MM.1S (cell line): ENCODE data around the gene USP47.

Experiments used
- DNase-seq: peaks from one replicate; pipeline ENCODE4 v3.0.0-alpha.2; 2015
- H2AFZ ChIP-seq: fragments of 300-600 bp; sonication (generic); 2 replicates; pipeline ENCODE4 v1.6.0; 2016; ENCODE audit warnings: antibody characterized with exemption, low read length
- H3F3A ChIP-seq: fragments of 300-600 bp; sonication (generic); 2 replicates; pipeline ENCODE4 v1.6.1; 2016; ENCODE audit warnings: mild to moderate bottlenecking, antibody characterized with exemption, low read length, moderate library complexity, mixed read lengths; ENCODE audit not compliant: insufficient read depth
- H3K27ac ChIP-seq: fragments of 300-600 bp; sonication (generic); 2 replicates; pipeline ENCODE4 v1.5.1; 2016; ENCODE audit warnings: mild to moderate bottlenecking, low read length
- H3K27me3 ChIP-seq: fragments of 300-600 bp; sonication (generic); replicated peaks from 2 replicates; pipeline ENCODE4 v1.6.0; 2016; ENCODE audit warnings: low read length; ENCODE audit not compliant: insufficient read depth
- H3K36me3 ChIP-seq: fragments of 300-600 bp; sonication (generic); replicated peaks from 2 replicates; pipeline ENCODE4 v1.6.1; 2016; ENCODE audit warnings: mild to moderate bottlenecking, low read length, mixed read lengths; ENCODE audit not compliant: insufficient read depth
- H3K4me1 ChIP-seq: fragments of 300-600 bp; sonication (generic); 2 replicates; pipeline ENCODE4 v1.6.1; 2016; ENCODE audit warnings: low read length, mixed read lengths
- H3K4me2 ChIP-seq: fragments of 300-600 bp; sonication (generic); 2 replicates; pipeline ENCODE4 v1.6.0; 2016; ENCODE audit warnings: low read depth, low read length
- H3K4me3 ChIP-seq: fragments of 300-600 bp; sonication (generic); 2 replicates; pipeline ENCODE4 v1.5.1; 2016; ENCODE audit warnings: low read length, mixed read lengths
- H3K79me2 ChIP-seq: fragments of 300-600 bp; sonication (generic); 2 replicates; pipeline ENCODE4 v1.6.1; 2016; ENCODE audit warnings: mixed run types, low read length, mixed read lengths
- H3K9ac ChIP-seq: fragments of 300-600 bp; sonication (generic); 2 replicates; pipeline ENCODE4 v1.6.1; 2016; ENCODE audit warnings: low read length, mixed read lengths
- H3K9me2 ChIP-seq: fragments of 300-600 bp; sonication (generic); replicated peaks from 2 replicates; pipeline ENCODE4 v1.6.1; 2016; ENCODE audit warnings: mild to moderate bottlenecking, low read length, mixed read lengths; ENCODE audit not compliant: insufficient read depth
- H3K9me3 ChIP-seq: fragments of 300-600 bp; sonication (generic); replicated peaks from 2 replicates; pipeline ENCODE4 v1.6.1; 2016; ENCODE audit warnings: mild to moderate bottlenecking, low read length, mixed read lengths; ENCODE audit not compliant: insufficient read depth
- H4K20me1 ChIP-seq: fragments of 300-600 bp; sonication (generic); 2 replicates; pipeline ENCODE4 v1.6.1; 2016; ENCODE audit warnings: mild to moderate bottlenecking, low read length, moderate library complexity, mixed read lengths; ENCODE audit not compliant: insufficient read depth
- CTCF ChIP-seq: fragments of 300-600 bp; sonication (generic); IDR thresholded peaks from 2 replicates; pipeline ENCODE4 v1.5.1; 2016; ENCODE audit warnings: antibody characterized with exemption, low read length, mixed read lengths
- EZH2 ChIP-seq: fragments of 300-600 bp; sonication (generic); optimal IDR thresholded peaks from 2 replicates; pipeline ENCODE3; 2017; ENCODE audit warnings: low read depth, mild to moderate bottlenecking, antibody characterized with exemption, low read length, mixed read lengths
- EZH2phosphoT487 ChIP-seq: fragments of 300-600 bp; sonication (generic); IDR thresholded peaks from 2 replicates; pipeline ENCODE4 v1.6.1; 2018; ENCODE audit warnings: antibody characterized with exemption, low read length

Gene USP47

GRCh38 chr11:11949482-11949881 is 107.7 kb downstream of the USP47 start:
- Histone ChIP-seq H3K79me2 (no peaks in the 10 kb centered on the region), H2AFZ (no peak overlapping the region), H3K9ac (no peak overlapping the region), H3K4me1 (no peaks in the 10 kb centered on the region), H3K27ac (no peak overlapping the region), H3K36me3 (peaks cover 8% of the 10 kb centered on the region; the same call in 1 of the 2 replicates), H3K9me3 (no peaks in the 10 kb centered on the region), H3K9me2 (no peaks in the 10 kb centered on the region), H3K4me2 (no peak overlapping the region), H4K20me1 (no peaks in the 10 kb centered on the region), H3F3A (no peaks in the 10 kb centered on the region), H3K4me3 (no peak overlapping the region), H3K27me3 (no peaks in the 10 kb centered on the region)
- no peak for DNase-seq
- TF ChIP-seq EZH2 (no peak), EZH2phosphoT487 (no peak), CTCF (no peak)

- Histone ChIP-seq H3F3A (no peaks in the 10 kb centered on the region), H3K27me3 (no peaks in the 10 kb centered on the region), H3K9me3 (no peaks in the 10 kb centered on the region), H3K27ac (no peak overlapping the region), H3K36me3 (peaks cover 10% of the 10 kb centered on the region; the same call in 1 of the 2 replicates), H4K20me1 (no peaks in the 10 kb centered on the region), H3K9ac (no peak overlapping the region), H3K79me2 (no peaks in the 10 kb centered on the region), H3K9me2 (no peaks in the 10 kb centered on the region), H3K4me3 (no peak overlapping the region), H2AFZ (no peak overlapping the region), H3K4me2 (no peak overlapping the region), H3K4me1 (no peaks in the 10 kb centered on the region)
- DNase-seq: no peak
- no peak for TF ChIP-seq EZH2
- no peak for TF ChIP-seq CTCF
- TF ChIP-seq EZH2phosphoT487: no peak
Observed at GRCh38 chr11:11952036-11952435, 110.3 kb downstream of the USP47 start.

- TF ChIP-seq CTCF: no peak
- no peak for TF ChIP-seq EZH2phosphoT487
- no peak for TF ChIP-seq EZH2
- no peak overlapping the region for H3K4me3 ChIP-seq
- no peaks in the 10 kb centered on the region for H3K9me3 ChIP-seq
- H3K27ac ChIP-seq: no peak overlapping the region
- DNase-seq: no peak
- no peaks in the 10 kb centered on the region for H4K20me1 ChIP-seq
- no peak overlapping the region for H2AFZ ChIP-seq
- H3K4me1 ChIP-seq: peaks cover 17% of the 10 kb centered on the region
- no peaks in the 10 kb centered on the region for H3K79me2 ChIP-seq
- H3F3A ChIP-seq: peaks cover 10% of the 10 kb centered on the region; the same call in 1 of the 2 replicates
- no peaks in the 10 kb centered on the region for H3K27me3 ChIP-seq
- H3K4me2 ChIP-seq: no peak overlapping the region
- H3K9ac ChIP-seq: no peak overlapping the region
- H3K36me3 ChIP-seq: peaks cover 7% of the 10 kb centered on the region; the same call in 1 of the 2 replicates
- no peaks in the 10 kb centered on the region for H3K9me2 ChIP-seq
Observed at GRCh38 chr11:11956006-11956405, 114.2 kb downstream of the USP47 start.
